Measurements from ENCODE around the gene RGS11.

Gene RGS11

GRCh38 chr16:296276-296675 is 20.5 kb upstream of the RGS11 start:
- DNase-seq: no peak

DNA sequence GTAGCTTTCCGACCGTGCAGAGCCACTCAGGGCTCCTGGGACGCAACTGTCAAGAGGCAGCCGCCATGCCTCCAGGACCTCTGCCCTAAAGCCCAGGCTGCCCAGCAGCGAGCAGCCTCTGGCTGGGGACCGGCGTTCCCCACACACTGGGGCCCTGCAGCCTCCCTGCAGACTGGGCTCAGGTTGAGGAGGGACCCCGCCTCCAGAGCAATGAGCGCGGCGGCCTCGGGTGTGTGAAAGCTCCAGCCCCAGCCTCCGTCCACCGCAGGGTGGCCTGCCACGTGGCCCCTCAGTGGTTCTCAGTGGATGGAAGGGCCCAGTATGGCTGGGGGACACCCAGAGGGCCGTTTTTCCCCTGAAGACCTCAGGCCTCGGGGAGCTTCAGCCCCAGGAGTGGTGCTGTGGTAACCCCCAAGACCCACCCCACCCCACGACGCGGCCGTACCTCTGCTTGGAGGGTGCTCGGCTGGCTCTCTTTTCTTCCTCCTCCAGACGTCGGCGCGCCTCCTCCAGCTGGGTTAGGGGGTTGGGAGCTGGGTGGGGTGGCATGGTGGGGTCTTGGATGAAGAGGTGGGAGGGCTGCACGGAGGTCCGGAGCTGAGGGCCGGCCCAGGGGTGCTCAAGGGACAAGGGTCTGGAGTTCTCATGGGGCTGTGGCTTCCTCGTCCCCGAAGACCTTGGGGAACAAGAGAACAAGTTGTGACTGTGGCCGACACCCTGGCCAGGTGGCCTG is 17.5 kb upstream of the RGS11 start:
- DNase-seq: no peak

DNA sequence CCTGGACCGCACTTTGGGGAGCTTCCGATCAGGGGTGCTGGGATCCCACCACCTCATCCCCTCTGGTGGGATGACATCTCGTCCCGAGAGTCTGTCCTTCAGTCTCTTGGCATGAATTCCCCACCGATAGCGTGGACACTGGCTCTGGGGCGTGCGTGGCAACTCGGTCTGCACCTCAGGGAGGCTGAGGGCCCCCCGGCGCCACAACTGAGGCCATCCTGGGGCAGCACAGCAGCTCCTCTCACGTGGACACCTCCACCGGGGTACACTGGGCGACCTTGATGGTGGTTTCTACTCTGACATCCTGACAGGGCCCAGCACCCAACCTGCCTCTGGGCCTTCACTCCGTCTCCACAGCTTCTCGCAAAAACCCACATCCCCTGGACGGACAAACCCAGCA is 15.8 kb upstream of the RGS11 start:
- no peak for DNase-seq

- DNase-seq: no peak
Observed at GRCh38 chr16:290681-291405, 15.1 kb upstream of the RGS11 start.

GRCh38 chr16:290015-290680 is 14.4 kb upstream of the RGS11 start:
- DNase-seq: no peak

GRCh38 chr16:289395-289997 is 13.8 kb upstream of the RGS11 start:
- no peak for DNase-seq

DNA sequence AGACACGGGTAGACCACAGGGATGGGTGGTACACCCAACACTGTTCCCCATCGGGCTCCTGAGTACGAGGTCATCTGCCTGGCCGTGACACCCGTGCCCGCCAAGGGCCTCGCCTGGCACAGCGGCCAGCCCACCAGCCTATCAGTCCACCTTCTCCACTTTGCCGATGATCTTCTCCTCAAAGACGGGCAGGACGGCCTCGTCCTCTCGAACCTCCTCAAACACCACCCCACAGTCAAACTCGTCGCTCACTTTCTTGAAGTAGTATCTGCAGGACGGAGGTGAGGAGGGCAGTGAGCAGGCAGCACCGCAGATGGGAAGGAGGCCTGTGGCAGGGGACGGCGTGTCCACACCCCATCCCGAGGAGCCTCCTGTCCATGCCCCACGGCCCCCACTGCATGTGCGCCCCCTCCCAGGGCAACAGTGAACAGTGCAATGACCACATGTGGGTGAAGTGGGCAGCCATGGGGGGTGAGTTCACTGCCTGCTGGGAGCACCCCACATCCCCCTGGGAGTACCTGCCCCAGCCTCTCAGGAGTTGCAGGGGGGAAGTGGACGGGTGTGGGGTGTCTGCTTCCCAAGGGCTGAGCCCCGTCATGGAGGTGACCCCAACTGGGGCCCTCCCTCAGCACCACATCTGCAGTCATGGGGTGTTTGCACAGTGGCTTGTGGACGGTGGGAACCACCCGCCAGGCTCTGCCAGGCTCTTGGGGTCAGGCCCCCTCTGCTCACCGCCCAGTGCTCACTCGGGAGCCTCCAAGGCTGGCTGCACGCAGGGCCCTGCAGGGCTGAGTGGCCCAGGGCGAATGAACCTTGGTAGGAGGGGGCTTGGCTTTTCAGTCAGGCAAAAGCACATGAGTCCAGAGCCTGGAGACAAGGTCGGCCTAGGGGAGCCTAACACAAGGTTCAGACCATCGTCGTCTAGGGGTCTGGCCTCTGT is 12.5 kb upstream of the RGS11 start:
- DNase-seq: no peak

- DNase-seq: no peak
Observed at GRCh38 chr16:287298-287811, 11.6 kb upstream of the RGS11 start.

DNA sequence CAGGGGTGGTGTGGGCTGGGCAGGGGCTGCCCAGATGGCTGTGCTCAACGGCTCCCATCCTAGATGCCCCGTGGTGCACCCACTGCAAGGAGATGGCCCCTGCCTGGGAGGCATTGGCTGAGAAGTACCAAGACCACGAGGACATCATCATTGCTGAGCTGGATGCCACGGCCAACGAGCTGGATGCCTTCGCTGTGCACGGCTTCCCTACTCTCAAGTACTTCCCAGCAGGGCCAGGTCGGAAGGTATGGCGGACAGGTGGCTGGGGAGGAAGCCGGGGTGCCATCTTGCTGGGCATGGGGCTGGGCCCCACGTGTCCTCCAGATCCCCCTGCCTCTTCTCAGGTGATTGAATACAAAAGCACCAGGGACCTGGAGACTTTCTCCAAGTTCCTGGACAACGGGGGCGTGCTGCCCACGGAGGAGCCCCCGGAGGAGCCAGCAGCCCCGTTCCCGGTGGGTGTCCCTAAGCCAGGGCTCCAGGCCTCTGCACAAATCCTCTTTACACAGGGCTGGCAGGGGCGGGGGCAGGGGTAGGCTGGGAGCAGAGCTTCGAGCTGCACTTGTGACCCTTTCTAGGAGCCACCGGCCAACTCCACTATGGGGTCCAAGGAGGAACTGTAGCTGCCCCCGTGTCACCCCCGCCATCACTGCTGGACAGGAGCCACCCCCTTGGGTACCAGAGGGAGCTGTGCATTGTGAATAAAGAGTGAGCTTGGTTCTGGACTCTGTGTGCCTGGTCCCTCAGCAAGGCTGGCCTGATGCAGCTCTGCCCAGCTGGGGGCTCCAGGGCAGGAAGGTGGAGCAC is 10.9 kb upstream of the RGS11 start:
- no peak for DNase-seq

DNA sequence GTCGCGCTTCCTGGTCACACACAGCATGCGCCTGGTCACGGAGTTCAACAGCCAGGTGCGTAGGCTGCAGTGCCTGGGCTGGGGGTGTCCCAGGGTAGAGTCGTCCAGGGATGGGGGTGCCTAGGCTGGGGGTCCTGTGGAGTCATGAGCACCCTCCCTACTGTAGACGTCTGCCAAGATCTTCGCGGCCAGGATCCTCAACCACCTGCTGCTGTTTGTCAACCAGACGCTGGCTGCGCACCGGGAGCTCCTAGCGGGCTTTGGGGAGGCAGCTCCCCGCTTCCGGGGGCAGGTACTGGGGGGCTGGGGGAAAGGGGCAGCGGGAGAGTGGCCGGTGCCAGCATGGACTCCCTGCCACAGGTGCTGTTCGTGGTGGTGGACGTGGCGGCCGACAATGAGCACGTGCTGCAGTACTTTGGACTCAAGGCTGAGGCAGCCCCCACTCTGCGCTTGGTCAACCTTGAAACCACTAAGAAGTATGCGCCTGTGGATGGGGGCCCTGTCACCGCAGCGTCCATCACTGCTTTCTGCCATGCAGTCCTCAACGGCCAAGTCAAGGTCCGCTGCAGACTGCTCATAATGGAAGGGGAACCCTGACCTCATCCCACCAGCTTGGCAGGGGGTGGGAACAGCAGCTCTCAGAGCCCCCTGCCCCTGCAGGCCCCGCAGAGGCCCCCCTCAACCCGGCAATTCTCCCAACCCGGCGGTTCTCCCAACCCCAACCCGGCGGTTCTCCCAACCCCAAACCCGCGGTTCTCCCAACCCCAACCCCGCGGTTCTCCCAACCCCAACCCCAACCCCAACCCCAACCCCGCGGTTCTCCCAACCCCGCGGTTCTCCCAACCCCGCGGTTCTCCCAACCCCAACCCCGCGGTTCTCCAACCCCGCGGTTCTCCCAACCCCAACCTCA is 9.7 kb upstream of the RGS11 start:
- DNase-seq: no peak

GRCh38 chr16:284204-285120 is 8.7 kb upstream of the RGS11 start:
- DNase-seq: no peak

GRCh38 chr16:283033-283805 is 7.5 kb upstream of the RGS11 start, which contains the start of gene PDIA2:
Gene PDIA2, plus strand, starts transcription at chr16:283164. Its CDS starts 6 bp downstream, at chr16:283170.
- DNase-seq: no peak

GRCh38 chr16:282491-282890 is 6.7 kb upstream of the RGS11 start:
- no peak for DNase-seq

- DNase-seq: no peak
Observed at GRCh38 chr16:281660-282255, 6.0 kb upstream of the RGS11 start.

DNA sequence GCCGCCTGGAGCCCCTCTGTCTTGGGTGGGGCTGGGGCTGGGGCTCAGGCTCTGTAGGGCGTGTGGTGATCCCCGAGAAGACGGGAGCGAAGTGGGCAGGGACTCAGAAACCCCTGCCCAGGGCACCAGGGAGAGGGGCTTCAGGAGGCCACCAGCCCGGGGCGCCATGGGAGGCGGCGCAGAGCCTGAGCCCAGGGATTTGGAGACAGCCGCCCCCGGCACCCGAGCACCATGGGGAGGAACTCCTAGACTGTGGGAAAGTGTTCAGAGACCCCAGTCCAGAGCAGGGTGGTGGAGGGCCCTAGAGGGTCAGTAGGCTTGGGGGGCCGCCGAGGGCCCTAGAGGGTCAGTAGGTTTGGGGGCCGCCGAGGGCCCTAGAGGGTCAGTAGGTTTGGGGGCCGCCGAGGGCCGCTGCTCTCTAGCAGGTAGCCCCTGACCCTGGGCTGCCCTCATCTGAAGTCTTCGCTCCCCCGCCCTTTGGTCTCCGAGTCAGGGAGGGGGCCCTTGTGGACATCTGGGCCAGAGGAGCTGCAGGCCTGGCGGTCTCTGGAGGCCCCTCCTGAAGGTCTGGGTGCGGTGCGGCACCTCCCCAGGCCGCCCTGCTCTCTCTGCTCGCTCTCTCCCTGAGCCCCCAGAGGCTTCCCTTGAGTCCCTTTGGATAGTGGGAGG is 5.4 kb upstream of the RGS11 start:
- no peak for DNase-seq

DNA sequence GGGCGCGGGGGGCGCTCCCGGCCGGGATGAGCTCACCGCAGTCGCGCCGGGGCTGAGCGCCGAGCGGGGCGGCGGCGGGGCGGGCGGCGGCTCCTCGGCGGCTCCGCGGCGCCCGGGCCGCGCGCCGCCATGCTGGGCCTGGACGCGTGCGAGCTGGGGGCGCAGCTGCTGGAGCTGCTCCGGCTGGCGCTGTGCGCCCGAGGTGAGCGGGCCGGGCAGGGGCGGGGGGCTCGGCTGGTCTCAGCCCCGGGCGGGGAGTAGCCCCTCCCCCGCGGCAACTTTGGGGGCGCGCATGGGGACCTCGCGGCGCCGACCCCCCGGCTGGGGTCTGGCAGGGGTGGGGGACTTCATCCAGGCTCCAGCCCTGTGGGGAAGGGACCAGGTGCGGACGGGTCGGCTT is 4.8 kb upstream of the RGS11 start, which contains the start of gene ARHGDIG:
TSS of gene ARHGDIG (plus strand) at position 40 of the 400 bp plus-strand sequence. CDS start at position 130, 90 bp downstream.
- DNase-seq: no peak

- no peak for DNase-seq
Observed at GRCh38 chr16:280005-280460, 4.3 kb upstream of the RGS11 start.
